Gastrocnemius medialis (tissue), 4 donors: ENCODE data around the gene TGFB1. TPM values are rescaled to one million over a fixed set of nuclear protein-coding genes. Genes with fewer than 3 reads are reported as not detected.

Source experiments
- ATAC-seq, 2 donors: fragments of 150-250 bp; one replicate each; pipeline ENCODE4 v1.9.1; 2016
- DNase-seq, 2 donors: peaks; one replicate each; pipeline ENCODE4 v3.0.0-alpha.2; 2019
- H3K27ac ChIP-seq, 4 donors: fragments of 200-600 bp; sonication (generic); 1 replicate in 1 of 4; 2 replicates in 3 of 4; pipeline ENCODE4 v1.5.1; 2016 to 2018; ENCODE audit warnings: mild to moderate bottlenecking in 2 of 4, moderate library complexity in 1 of 4
- H3K27me3 ChIP-seq, 3 donors: fragments of 200-600 bp; sonication (generic) in 2 of 3; 1 replicate in 1 of 3; 2 replicates in 2 of 3; pipeline versions ENCODE4 v1.5.1 to v1.6.0; 2016 to 2019; ENCODE audit warnings: mild to moderate bottlenecking in 1 of 3, moderate library complexity in 1 of 3
- H3K36me3 ChIP-seq, 2 donors: fragments of 200-600 bp; sonication (generic) in 1 of 2; one replicate each; pipeline ENCODE4 v1.5.1; 2017 to 2018
- H3K4me1 ChIP-seq, 2 donors: fragments of 200-600 bp; sonication (generic) in 1 of 2; one replicate each; pipeline ENCODE4 v1.5.1; 2016 to 2017; ENCODE audit warnings: mild to moderate bottlenecking in 2 of 2
- H3K4me3 ChIP-seq, 4 donors: fragments of 200-600 bp; sonication (generic) in 3 of 4; 1 replicate in 1 of 4; 2 replicates in 3 of 4; pipeline ENCODE4 v1.5.1; 2016 to 2019; ENCODE audit warnings: mild to moderate bottlenecking in 2 of 4
- H3K9me3 ChIP-seq, 3 donors: fragments of 200-600 bp; sonication (generic) in 2 of 3; 1 replicate in 1 of 3; 2 replicates in 2 of 3; pipeline ENCODE4 v1.5.1; 2016 to 2019
- POLR2A ChIP-seq, 2 donors: fragments of 450-650 bp; IDR thresholded peaks; one replicate each; pipeline ENCODE4 v1.6.1; 2017; ENCODE audit warnings: antibody characterized with exemption in 2 of 2, mild to moderate bottlenecking in 2 of 2, moderate library complexity in 2 of 2
- in situ Hi-C, 4 donors: fragments of 200-750 bp; cut with MboI; loops; one replicate each; pipeline versions ENCODE4 v1.15.0 to v1.8.0; 2017; ENCODE audit warnings: low sequenced_read_pairs in 4 of 4
- intact Hi-C: fragments of 100-400 bp; cut with DNase I; formaldehyde crosslinking; loops from one replicate; pipeline ENCODE4 v1.15.1; 2023; ENCODE audit warnings: low total_unique reads
- total RNA-seq, 4 donors: library from RNA; depleted of rRNA; stranded (reverse); fragments of >200 nt; gene quantifications; one replicate each; pipeline versions ENCODE4 v1.1.0 to v1.2.3, GENCODE V29; 2016
- TF ChIP-seq, protein P1 (sequence below), 5 experiments: fragments of 450-650 bp in 3 of 5; fragments of 200-600 bp in 2 of 5; sonication (generic) in 2 of 5; IDR thresholded peaks in 4 of 5; conservative IDR thresholded peaks in 1 of 5; 1 replicate in 4 of 5; 2 replicates in 1 of 5; pipeline ENCODE4 v1.5.1; 2016 to 2019; ENCODE audit warnings: antibody characterized with exemption in 5 of 5, mild to moderate bottlenecking in 3 of 5, moderate library complexity in 3 of 5

Gene TGFB1
- total RNA-seq, 4 donors from 2014 or later: 1.9 to 5.2 (median 4.9) TPM

- H3K36me3 ChIP-seq: peaks cover 0 to 54% of the 10 kb centered on the region in 2 donors
- no peaks in the 10 kb centered on the region for H3K27me3 ChIP-seq
- no peak for TF ChIP-seq POLR2A (IDR thresholded peaks at IDR 0.05)
- TF ChIP-seq, protein P1, sequence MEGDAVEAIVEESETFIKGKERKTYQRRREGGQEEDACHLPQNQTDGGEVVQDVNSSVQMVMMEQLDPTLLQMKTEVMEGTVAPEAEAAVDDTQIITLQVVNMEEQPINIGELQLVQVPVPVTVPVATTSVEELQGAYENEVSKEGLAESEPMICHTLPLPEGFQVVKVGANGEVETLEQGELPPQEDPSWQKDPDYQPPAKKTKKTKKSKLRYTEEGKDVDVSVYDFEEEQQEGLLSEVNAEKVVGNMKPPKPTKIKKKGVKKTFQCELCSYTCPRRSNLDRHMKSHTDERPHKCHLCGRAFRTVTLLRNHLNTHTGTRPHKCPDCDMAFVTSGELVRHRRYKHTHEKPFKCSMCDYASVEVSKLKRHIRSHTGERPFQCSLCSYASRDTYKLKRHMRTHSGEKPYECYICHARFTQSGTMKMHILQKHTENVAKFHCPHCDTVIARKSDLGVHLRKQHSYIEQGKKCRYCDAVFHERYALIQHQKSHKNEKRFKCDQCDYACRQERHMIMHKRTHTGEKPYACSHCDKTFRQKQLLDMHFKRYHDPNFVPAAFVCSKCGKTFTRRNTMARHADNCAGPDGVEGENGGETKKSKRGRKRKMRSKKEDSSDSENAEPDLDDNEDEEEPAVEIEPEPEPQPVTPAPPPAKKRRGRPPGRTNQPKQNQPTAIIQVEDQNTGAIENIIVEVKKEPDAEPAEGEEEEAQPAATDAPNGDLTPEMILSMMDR (IDR thresholded peaks at IDR 0.05 in 4 of 5, conservative IDR thresholded peaks at IDR 0.05 in 1 of 5): no peak
- H3K4me1 ChIP-seq: peaks cover 23 to 32% of the 10 kb centered on the region in 2 donors
- H3K9me3 ChIP-seq: no peaks in the 10 kb centered on the region
- ATAC-seq (no peak), DNase-seq (no peak)
- peak overlapping the region in 3 of 4 donors; percentile 5 to 93 (median 88) for H3K27ac ChIP-seq
- in situ Hi-C loops (no loop called here), intact Hi-C loops (no loop called here)
- H3K4me3 ChIP-seq: no peak overlapping the region
Measured at GRCh38 chr19:41305927-41306793, 47.6 kb downstream of the TGFB1 start.

GRCh38 chr19:41304706-41305483, 48.8 kb downstream of the TGFB1 start:
- Histone ChIP-seq H3K9me3 (no peaks in the 10 kb centered on the region), H3K27me3 (no peaks in the 10 kb centered on the region), H3K4me3 (no peak overlapping the region), H3K4me1 (peaks cover 26 to 39% of the 10 kb centered on the region in 2 donors), H3K36me3 (peaks cover 0 to 60% of the 10 kb centered on the region in 2 donors), H3K27ac (peak overlapping the region in 2 of 4 donors; percentile 18 to 26)
- intact Hi-C loops (no loop called here), in situ Hi-C loops (no loop called here)
- DNase-seq (no peak), ATAC-seq (no peak)
- TF ChIP-seq POLR2A (IDR thresholded peaks at IDR 0.05): no peak
- TF ChIP-seq, protein P1 (IDR thresholded peaks at IDR 0.05 in 4 of 5, conservative IDR thresholded peaks at IDR 0.05 in 1 of 5): no peak

GRCh38 chr19:41303954-41304353, 49.8 kb downstream of the TGFB1 start:
- H3K9me3 ChIP-seq: no peaks in the 10 kb centered on the region
- H3K4me1 ChIP-seq: peaks cover 30 to 43% of the 10 kb centered on the region in 2 donors
- H3K4me3 ChIP-seq: no peak overlapping the region
- no peak for TF ChIP-seq POLR2A (IDR thresholded peaks at IDR 0.05)
- TF ChIP-seq, protein P1 (IDR thresholded peaks at IDR 0.05 in 4 of 5, conservative IDR thresholded peaks at IDR 0.05 in 1 of 5): no peak
- H3K27ac ChIP-seq: peak overlapping the region in 2 of 4 donors; percentile 4 to 26
- DNase-seq: no peak
- no peak for ATAC-seq
- intact Hi-C loops (no loop called here), in situ Hi-C loops (no loop called here)
- H3K36me3 ChIP-seq: peaks cover 0 to 60% of the 10 kb centered on the region in 2 donors
- no peaks in the 10 kb centered on the region for H3K27me3 ChIP-seq

GRCh38 chr19:41302624-41303351, 50.9 kb downstream of the TGFB1 start:
- H3K27ac ChIP-seq: peak overlapping the region in 2 of 4 donors; percentile 5 to 45
- intact Hi-C loops: no loop called here
- in situ Hi-C loops: no loop called here

More at GRCh38 chr19:41302624-41303351, 50.9 kb downstream of the TGFB1 start:
- H3K4me1 ChIP-seq: peaks cover 31 to 43% of the 10 kb centered on the region in 2 donors
- no peak for ATAC-seq
- no peaks in the 10 kb centered on the region for H3K27me3 ChIP-seq
- no peaks in the 10 kb centered on the region for H3K9me3 ChIP-seq
- H3K36me3 ChIP-seq: peaks cover 0 to 60% of the 10 kb centered on the region in 2 donors
- no peak overlapping the region for H3K4me3 ChIP-seq
- no peak for TF ChIP-seq POLR2A (IDR thresholded peaks at IDR 0.05)
- TF ChIP-seq, protein P1 (IDR thresholded peaks at IDR 0.05 in 4 of 5, conservative IDR thresholded peaks at IDR 0.05 in 1 of 5): no peak
- DNase-seq: no peak
